ENCODE measurements around the gene PLSCR3. TPM values are rescaled to one million over a fixed set of nuclear protein-coding genes. Genes with fewer than 3 reads are reported as not detected.

PLSCR3 gene
- total RNA-seq, 4 donors from 2014 or later, result 16.8 to 38.1 (median 17.7) TPM

DNA sequence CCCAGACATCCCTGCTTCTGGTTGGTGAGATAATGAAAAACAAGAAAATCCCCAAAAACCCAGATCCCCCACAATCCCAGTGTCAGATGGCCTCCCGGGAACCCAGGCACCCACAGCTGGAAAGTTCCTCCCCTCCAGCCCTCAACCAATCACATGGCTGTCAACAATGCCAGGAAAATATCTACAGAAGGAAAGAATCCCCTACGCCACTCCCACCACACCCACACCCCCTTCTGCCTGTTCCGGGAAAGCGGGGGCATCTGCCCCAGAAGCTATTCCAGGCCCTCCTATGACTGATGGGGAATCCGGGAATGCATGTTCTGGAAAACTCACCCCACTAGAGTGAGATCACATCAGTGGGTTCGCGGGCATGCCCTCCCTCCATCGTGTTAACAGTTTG is 37.6 kb downstream of the PLSCR3 start:
- H3K9me3 ChIP-seq, result no peaks in the 10 kb centered on the region
- ATAC-seq, result no peak
- H3K4me1 ChIP-seq, result peaks cover 0 to 43% (median 18%) of the 10 kb centered on the region in 3 donors
- peak overlapping the region in 3 of 4 donors; percentile 22 to 99 (median 65) for H3K27ac ChIP-seq
- TF ChIP-seq, protein P1, sequence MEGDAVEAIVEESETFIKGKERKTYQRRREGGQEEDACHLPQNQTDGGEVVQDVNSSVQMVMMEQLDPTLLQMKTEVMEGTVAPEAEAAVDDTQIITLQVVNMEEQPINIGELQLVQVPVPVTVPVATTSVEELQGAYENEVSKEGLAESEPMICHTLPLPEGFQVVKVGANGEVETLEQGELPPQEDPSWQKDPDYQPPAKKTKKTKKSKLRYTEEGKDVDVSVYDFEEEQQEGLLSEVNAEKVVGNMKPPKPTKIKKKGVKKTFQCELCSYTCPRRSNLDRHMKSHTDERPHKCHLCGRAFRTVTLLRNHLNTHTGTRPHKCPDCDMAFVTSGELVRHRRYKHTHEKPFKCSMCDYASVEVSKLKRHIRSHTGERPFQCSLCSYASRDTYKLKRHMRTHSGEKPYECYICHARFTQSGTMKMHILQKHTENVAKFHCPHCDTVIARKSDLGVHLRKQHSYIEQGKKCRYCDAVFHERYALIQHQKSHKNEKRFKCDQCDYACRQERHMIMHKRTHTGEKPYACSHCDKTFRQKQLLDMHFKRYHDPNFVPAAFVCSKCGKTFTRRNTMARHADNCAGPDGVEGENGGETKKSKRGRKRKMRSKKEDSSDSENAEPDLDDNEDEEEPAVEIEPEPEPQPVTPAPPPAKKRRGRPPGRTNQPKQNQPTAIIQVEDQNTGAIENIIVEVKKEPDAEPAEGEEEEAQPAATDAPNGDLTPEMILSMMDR (IDR thresholded peaks at IDR 0.05), result no peak
- peak; percentile 48 for TF ChIP-seq POLR2AphosphoS5 (IDR thresholded peaks at IDR 0.05)
- no peaks in the 10 kb centered on the region for H3K27me3 ChIP-seq
- no peaks in the 10 kb centered on the region for H3K36me3 ChIP-seq
- peak overlapping the region in 1 of 2 donors; percentile 24 for H3K4me3 ChIP-seq
- 40 to 52% methylated on average over 1 to 8 of the region's 8 CpGs for WGBS, 2 donors (ENCODE audit: low coverage in 1 of 2)

DNA sequence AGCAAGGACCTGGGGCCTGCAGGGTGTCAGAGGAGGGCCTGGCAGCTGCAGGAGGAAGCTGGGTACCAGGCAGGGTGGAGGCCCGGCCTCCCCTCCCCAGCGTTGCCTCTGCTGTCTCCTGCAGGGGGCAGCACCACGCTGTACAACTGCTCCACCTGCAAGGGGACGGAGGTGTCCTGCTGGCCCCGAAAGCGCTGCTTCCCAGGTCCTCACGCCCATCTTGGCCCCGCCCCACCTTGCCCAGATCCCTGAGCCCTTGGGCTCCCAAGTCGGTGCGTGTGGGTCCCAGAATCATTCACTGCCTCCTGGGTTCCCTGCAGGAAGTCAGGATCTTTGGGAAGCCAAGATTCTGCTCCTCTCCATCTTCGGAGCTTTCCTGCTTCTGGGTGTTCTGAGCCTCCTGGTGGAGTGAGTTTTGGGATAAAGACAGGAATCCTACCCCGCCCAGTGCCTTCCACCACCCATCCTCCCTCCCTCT is 38.2 kb downstream of the PLSCR3 start:
- peak; percentile 26 for ATAC-seq
- Histone ChIP-seq H3K4me1 (peaks cover 0 to 48% (median 18%) of the 10 kb centered on the region in 3 donors), H3K4me3 (peak overlapping the region in 1 of 2 donors; percentile 24), H3K36me3 (no peaks in the 10 kb centered on the region), H3K9me3 (no peaks in the 10 kb centered on the region), H3K27ac (peak overlapping the region in 2 of 4 donors; percentile 65 to 99), H3K27me3 (no peaks in the 10 kb centered on the region)
- WGBS, 2 donors (ENCODE audit: low coverage in 1 of 2), result no CpG with 5 or more reads among the region's 12 CpGs
- TF ChIP-seq POLR2AphosphoS5 (IDR thresholded peaks at IDR 0.05) (peak; percentile 34), EP300 (IDR thresholded peaks at IDR 0.05) (no peak), POLR2A (IDR thresholded peaks at IDR 0.05) (no peak)
- TF ChIP-seq, protein P1 (IDR thresholded peaks at IDR 0.05), result peak in 3 of 4 experiments; percentile 87 to 95 (median 92)

DNA sequence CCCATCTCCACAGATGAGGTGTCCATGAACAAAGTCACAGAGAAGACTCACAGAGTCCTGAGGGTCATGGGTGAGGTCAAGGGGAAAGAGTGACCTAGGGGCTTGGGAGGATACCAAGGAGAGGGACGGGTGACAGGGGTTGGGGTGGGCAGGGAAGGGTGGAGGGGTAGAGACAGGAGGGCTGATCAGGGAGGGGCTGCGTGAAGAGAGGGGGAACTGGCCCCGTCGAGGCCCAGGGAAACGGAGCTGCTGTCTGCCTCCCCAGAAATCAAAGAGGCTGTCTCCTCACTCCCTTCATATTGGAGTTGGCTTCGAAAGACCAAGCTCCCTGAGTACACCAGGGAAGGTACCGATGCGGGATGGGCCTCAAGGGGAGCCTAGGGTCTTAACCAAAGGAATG is 38.8 kb downstream of the PLSCR3 start:
- Histone ChIP-seq H3K9me3 (no peaks in the 10 kb centered on the region), H3K27me3 (no peaks in the 10 kb centered on the region), H3K27ac (peak overlapping the region in 2 of 4 donors; percentile 31 to 99), H3K4me1 (peaks cover 0 to 53% (median 18%) of the 10 kb centered on the region in 3 donors), H3K4me3 (no peak overlapping the region), H3K36me3 (no peaks in the 10 kb centered on the region)
- ATAC-seq, result no peak
- 59 to 79% methylated on average over 7 to 8 of the region's 8 CpGs for WGBS, 2 donors (ENCODE audit: low coverage in 1 of 2)
- no peak for TF ChIP-seq POLR2AphosphoS5 (IDR thresholded peaks at IDR 0.05)
- TF ChIP-seq, protein P1 (IDR thresholded peaks at IDR 0.05), result no peak
- no peak for TF ChIP-seq POLR2A (IDR thresholded peaks at IDR 0.05)
- TF ChIP-seq EP300 (IDR thresholded peaks at IDR 0.05), result no peak

DNA sequence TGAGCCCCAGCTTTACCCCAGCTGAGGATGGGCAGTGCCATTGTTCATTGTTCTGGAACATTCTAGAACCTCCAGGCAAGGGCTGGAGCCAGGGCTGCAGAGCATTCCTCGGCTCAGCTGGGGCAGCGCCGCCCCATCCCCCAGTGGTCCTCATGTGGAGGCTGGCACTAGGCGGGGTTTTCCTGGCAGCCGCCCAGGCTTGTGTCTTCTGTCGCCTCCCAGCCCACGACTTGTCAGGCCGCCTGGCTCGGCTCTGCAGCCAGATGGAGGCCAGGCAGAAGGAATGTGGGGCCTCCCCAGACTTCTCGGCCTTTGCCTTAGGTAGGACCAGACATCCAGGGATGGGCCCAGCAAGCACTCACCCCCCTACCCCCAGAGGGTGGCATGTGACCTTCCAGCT is 39.3 kb downstream of the PLSCR3 start, which contains the start of gene TMEM95:
TMEM95 (plus strand) TSS at position 104 of the 400 bp plus-strand sequence; CDS start at position 153, 49 bp downstream.
- TF ChIP-seq EP300 (IDR thresholded peaks at IDR 0.05) (no peak), POLR2A (IDR thresholded peaks at IDR 0.05) (no peak), POLR2AphosphoS5 (IDR thresholded peaks at IDR 0.05) (no peak)
- TF ChIP-seq, protein P1 (IDR thresholded peaks at IDR 0.05), result no peak
- Histone ChIP-seq H3K4me1 (peaks cover 0 to 58% (median 18%) of the 10 kb centered on the region in 3 donors), H3K9me3 (no peaks in the 10 kb centered on the region), H3K4me3 (no peak within 1 kb of the TSS), H3K36me3 (no peaks in the 10 kb centered on the region), H3K27ac (peak within 1 kb of the TSS in 3 of 4 donors; percentile 99 to 100 (median 99)), H3K27me3 (no peaks in the 10 kb centered on the region)
- ATAC-seq, result no peak
- WGBS, 2 donors (ENCODE audit: low coverage in 1 of 2), result no CpG with 5 or more reads among the region's 10 CpGs

DNA sequence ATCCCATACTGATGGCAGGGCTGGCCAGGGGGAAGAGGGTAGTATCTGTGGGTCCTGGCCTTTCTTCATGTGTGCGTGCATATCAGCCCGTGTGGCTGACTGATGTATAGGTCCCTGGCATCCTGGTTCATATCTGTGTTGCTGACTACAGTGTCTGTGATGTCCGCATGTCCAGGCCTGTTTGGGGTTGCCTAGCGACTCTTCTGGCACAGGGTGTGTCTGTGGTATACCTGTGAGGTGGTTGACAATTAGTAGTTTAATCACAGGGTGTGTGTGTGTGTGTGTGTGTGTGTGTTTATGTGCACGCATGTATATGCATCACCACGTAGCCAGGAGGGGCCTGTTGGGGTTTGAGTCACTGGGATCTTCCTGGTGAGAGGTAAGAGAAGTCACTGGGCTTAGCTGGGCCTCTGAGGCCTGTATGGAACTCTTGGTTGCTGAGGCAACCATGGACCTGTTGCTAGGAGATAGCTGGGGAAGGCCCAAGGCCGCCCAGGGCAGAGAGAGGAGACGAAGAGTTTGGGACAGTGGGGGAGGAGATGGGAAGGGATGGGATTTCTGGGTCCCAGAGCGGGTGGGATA is 40.0 kb downstream of the PLSCR3 start:
- H3K9me3 ChIP-seq, result no peaks in the 10 kb centered on the region
- TF ChIP-seq EP300 (IDR thresholded peaks at IDR 0.05), result no peak
- no peak for TF ChIP-seq POLR2AphosphoS5 (IDR thresholded peaks at IDR 0.05)
- TF ChIP-seq POLR2A (IDR thresholded peaks at IDR 0.05), result no peak
- TF ChIP-seq, protein P1 (IDR thresholded peaks at IDR 0.05), result no peak
- H3K27ac ChIP-seq, result peak overlapping the region in 3 of 4 donors; percentile 99 to 100 (median 99)
- no peaks in the 10 kb centered on the region for H3K27me3 ChIP-seq
- no peaks in the 10 kb centered on the region for H3K36me3 ChIP-seq
- H3K4me3 ChIP-seq, result no peak overlapping the region
- WGBS, 2 donors (ENCODE audit: low coverage in 1 of 2), result 35 to 43% methylated on average over 1 to 3 of the region's 9 CpGs
- H3K4me1 ChIP-seq, result peaks cover 0 to 65% (median 25%) of the 10 kb centered on the region in 3 donors
- no peak for ATAC-seq

Measured in gastroesophageal sphincter (tissue), 4 donors.